ENCODE measurements around the gene MYO9B.

Gene MYO9B

DNA sequence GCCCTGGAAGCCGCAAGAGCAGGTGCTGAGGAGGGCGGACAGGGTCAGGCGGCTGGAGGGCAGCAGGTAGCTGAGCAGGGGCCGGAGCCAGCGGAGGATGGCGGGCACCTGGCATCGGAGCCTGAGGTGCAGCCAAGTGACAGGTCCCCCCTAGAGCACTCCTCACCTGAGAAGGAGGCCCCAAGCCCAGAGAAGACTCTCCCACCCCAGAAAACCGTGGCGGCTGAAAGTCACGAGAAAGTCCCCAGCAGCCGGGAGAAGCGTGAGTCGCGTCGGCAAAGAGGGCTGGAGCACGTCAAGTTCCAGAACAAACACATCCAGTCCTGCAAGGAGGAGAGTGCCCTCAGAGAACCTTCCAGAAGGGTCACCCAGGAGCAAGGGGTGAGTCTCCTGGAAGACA, 119.0 kb downstream of the MYO9B start:
- DNase-seq: no peak

DNA sequence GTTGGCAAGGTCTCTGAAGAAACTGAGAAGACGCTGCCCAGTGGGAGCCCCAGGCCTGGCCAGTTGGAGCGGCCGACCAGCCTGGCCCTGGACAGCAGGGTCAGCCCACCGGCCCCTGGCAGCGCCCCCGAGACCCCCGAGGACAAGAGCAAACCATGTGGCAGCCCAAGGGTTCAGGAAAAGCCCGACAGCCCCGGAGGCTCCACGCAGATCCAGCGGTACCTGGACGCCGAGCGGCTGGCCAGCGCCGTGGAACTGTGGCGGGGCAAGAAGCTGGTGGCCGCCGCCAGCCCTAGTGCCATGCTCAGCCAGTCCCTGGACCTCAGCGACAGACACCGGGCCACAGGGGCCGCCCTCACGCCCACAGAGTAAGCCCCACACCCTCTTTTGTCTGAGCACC, 119.5 kb downstream of the MYO9B start:
- no peak for DNase-seq

DNA sequence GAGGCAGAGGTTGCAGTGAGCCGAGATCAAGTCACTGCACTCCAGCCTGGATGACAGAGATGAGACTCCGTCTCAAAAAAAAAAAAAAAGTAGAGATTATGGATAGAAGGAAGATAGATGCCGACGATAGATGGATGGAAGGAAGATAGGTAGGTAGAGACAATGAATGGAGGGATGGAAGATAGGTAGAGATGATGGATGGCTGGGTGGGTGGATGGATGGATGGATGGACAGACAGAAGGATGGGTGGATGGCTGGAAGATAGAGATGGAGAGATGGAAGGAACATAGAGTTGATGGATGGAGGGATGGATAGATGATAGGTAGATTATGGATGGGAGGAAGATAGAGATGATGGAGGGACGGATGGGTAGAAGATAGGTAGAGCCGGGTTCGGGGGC, 121.0 kb downstream of the MYO9B start:
- no peak for DNase-seq

DNA sequence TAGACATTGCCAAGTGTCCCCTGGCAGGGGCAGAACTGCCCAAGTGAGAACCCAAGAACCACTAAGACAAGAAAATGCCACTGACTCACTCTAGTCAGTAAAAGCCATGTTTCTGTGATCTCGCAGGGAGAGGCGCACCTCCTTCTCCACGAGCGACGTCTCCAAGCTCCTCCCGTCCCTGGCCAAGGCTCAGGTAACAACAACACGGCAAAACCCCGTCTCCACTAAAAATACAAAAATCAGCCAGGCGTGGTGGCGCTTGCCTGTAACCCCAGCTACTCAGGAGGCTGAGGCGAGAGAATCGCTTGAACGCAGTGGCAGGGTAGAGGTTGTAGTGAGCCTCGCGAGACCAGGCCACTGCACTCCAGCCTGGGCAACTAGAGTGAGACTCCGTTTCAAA, 122.1 kb downstream of the MYO9B start:
- DNase-seq: no peak

- DNase-seq: no peak
Measured at GRCh38 chr19:17200408-17201079, 125.0 kb downstream of the MYO9B start.

DNA sequence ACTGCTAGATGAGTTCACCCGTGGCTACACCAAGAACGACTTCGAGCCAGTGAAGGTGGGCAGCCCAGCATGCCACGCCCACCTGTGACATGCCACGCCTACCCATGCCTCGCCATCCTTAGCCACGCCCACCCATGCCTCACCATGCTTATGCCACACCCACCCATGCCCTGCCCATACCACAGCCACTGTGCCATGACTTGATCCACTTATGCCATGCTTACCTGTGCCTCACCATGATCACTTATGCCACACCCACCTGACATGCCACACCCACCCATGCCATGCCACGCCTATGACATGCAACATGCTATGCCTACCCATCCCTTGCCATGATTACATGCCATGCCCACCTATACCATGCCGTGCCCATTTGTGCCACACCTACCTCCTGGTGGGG, 126.7 kb downstream of the MYO9B start:
- DNase-seq: no peak

DNA sequence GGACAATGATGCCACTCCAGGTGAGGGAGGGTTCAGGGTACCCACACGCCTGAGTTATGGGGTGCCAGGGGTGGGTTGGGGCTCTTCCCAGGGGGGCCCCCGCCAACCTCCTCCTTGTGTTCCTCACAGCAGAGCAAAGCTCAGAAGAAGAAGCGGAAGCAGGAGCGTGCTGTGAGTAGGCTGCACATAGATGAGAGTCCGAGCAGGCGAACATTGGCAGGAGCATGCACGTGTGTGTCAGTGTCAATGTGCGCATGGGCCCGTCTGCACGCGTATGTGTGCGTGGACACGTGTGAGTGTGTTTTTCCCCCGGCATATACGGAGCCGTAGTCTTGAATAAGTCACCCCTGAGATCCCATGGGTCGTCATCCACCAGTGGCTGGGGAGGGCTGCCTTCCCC, 127.1 kb downstream of the MYO9B start:
- no peak for DNase-seq

GRCh38 chr19:17205237-17206140, 129.9 kb downstream of the MYO9B start:
- DNase-seq: peak; percentile 48

DNA sequence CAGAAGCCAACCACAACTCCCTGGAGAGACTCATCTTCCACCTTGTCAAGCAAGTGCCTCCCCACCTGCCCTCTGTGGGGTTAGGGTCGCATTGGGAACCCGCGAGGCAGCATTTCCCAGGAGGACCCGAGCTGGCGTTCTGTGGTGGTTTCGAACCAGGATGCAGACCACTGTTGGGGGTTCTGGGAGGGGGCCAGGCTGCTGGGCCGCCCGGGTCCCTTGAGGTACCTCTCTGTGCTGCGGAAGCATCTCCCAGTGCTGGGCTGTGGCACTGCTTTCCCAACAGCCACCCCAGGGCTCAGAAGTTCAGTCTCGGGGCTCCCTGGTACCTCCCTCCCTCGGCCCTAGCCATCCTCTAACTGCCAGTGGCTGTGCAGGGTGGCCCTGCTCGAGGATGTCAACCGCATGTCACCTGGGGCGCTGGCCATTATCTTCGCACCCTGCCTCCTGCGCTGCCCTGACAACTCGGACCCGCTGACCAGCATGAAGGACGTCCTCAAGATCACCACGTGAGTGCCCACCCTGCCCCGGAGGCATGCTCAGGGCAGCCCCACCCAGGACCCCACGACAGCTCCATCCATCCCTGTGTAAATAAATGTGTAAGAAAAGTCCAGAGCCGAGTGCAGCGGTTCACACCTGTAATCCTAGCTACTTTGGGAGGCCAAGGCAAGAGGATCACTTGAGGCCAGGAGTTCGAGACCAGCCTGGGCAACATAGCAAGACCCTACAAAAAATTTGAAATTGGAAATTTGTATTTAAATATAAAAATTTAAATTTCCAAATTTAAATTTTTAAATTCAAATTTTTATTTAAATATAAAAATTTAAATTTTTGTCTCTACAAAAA, 131.4 kb downstream of the MYO9B start:
- DNase-seq: no peak

DNA sequence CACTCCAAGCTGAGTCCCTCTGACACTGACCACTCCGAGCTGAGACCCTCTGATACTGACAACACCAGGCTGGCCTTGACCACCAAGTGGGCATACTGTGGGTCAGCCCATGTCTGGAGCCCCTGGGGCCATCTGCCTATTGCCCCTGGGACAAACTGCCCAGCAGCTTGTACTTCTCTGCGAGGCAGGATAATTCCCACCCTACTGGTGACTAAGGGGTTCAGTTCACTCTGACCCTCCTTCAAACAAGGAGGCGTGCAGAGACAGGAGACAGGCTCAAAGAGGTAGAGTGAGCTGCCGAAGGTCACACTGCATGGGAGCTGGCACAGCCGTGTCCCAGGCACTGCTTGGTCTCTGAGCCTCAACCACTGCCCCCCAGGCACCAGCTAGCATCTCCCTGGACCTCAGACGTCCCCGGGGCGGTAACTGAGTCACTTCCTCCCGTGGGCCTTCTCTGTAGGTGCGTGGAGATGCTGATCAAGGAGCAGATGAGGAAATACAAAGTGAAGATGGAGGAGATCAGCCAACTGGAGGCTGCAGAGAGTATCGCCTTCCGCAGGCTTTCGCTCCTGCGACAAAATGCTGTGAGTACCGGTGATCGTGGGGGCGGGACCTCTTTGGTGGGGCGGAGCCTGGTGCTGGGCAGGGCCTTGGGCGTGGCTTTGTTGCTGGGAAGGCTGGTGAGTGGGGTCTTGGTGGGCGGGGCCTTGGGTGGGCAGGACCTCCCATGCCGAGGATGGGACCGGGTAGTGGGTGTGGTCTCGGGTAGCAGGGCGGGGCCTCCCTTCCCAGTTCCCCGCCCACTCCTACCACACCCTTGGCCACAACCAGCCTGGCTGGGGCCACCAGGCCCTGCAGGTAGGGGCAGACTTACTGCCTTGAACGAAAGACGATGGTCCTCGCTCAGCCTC, 133.8 kb downstream of the MYO9B start:
- DNase-seq: peak; percentile 35

GRCh38 chr19:17210296-17210695, 134.7 kb downstream of the MYO9B start:
- DNase-seq: no peak

DNA sequence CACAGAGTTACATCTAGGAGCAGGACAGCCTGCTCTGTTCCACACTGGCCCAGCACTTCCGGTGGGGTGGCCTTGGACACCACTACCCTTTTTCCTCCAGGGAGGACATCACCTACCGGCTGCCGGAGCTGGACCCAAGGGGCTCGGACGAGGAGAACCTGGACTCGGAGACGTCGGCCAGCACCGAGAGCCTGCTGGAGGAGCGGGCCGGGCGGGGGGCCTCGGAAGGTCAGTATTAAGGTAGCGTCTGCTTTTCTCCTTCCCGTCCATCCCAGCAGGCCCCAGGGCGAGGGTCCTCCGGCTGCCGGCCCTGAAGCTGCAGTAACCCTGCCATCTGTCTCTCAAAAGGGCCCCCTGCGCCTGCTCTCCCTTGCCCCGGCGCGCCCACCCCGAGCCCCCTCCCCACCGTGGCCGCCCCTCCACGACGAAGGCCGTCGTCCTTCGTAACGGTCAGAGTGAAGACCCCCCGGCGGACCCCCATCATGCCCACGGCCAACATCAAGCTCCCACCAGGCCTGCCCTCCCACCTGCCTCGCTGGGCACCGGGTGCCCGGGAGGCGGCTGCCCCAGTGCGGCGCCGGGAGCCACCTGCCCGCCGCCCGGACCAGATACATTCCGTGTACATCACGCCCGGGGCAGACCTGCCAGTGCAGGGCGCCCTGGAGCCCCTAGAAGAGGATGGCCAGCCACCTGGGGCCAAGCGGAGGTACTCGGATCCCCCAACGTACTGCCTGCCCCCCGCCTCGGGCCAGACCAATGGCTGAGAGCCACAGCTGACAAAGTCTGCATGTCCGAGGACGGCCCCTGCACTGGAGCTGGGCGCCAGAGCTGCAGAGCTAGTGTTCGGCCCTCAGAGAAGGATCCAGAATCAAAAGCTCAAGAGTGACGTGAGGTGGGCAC, 136.2 kb downstream of the MYO9B start:
- no peak for DNase-seq

DNA sequence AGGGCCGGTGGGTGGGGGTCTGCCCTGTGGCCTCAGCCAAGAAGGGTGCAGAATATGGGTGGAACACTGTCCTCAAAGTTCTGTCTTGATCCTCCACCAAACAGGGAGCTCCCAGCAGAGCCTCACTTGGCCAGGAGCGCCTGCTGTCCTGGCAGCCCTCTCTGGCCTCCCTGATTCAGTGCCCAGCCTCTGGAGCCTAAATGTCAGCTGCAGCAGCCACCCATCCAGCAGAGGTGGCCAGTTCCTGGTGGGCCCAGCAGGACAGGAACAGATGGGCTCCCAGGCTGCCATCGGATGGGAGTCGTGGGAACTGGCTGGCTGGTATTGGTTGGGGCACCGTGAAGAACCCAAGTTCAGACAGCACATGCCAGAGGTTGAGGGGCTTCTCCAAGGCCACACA, 137.8 kb downstream of the MYO9B start:
- no peak for DNase-seq

DNA sequence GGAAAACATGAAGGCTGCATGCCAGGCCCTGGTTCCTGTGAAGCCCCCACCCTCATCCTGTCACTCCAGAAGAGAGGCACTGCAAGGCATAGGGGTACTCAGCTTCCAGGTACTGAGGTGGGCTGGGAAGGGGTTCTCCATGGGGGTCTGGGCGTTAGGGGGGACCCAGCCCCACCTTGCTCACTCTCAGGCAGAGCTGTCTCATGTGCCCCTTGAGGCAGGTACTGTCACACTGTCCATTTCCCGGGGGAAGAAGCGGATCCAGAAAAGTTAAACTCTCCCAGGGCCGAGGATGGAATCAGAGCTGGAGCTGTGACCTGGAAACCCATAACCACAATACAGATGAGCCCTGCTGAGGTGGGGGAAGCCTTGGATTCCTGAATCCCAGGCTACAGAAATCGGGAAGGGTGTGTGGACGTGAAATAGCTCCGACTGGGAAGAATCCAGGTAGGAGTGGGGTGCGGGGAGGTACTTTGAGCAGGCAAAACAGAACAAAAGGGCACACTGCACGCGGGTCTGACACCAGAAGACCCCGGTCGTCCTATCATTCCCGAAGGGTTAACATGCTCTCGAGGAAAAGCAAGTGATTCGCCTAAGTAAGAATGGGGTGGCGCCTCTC, 139.0 kb downstream of the MYO9B start:
- no peak for DNase-seq

DNA sequence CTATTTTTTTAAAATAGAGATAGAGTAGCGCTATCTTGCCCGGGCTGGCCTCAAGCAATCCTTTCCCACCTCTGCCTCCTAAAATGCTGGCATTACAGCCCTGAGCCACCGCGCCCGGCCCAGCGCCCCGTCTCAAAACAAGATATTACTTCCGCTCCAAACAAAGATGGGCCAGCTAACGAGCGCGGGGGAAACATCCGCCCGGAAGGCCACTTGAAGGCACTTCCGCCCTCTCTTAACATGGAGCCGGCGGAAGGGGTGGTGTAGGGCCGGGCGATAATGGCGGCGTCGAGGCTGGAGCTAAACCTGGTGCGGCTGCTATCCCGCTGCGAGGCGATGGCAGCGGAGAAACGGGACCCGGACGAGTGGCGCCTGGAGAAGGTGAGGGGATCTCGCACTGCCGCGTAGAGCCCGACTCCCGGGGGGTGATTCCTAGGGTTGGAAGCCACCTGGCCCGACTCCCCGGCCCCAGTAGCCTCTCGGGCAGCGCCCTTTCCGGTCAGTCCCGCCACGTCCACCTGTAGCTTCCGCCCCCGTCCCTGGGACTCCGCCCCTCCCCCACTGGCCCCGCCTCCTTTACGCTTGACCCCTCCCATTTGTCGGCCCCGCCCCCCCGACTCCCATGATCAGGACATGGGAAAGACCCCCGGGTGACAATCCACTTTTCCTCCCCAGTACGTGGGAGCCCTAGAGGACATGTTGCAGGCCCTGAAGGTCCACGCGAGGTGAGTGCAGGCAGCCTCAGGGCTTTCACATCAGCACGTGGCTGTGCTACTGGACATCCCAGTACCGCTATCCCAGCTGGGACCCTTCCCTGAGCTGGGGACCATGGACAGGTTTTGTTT, 139.8 kb downstream of the MYO9B start, which contains the start of gene USE1:
Gene USE1, plus strand, starts transcription at position 231 of the 845 bp plus-strand sequence. Its CDS starts 49 bp downstream, at position 280.
- DNase-seq: peak; percentile 92

DNA sequence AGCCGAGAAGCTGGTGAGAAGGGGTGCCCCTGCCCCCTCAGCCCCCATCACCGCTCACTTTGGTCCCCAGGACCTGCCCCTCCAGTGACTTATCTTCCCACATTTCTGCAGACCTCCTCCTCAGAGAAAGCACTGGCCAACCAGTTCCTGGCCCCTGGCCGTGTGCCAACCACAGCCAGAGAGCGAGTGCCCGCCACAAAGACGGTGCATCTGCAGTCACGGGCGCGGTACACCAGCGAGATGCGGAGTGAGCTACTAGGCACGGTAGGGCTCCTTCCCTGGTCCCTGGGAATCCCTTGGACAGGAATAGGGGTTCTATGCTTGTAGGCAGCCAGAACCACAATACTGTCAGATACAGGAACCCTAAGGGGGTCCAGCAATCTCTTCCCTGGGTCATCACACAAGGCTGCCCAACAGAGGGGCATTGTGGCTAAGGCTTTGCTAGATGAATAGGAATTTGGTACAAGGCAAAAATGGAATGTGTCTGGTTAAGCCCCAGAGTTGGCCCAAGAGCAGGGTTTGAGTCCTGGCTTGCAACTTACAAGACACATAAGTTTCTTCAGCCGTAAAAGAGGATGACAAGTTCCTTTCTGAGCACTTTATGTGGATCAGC, 140.6 kb downstream of the MYO9B start:
- DNase-seq: no peak

GRCh38 chr19:17219286-17219685, 143.7 kb downstream of the MYO9B start:
- no peak for DNase-seq

GRCh38 chr19:17220207-17220758, 144.7 kb downstream of the MYO9B start:
- DNase-seq: peak; percentile 53

DNA sequence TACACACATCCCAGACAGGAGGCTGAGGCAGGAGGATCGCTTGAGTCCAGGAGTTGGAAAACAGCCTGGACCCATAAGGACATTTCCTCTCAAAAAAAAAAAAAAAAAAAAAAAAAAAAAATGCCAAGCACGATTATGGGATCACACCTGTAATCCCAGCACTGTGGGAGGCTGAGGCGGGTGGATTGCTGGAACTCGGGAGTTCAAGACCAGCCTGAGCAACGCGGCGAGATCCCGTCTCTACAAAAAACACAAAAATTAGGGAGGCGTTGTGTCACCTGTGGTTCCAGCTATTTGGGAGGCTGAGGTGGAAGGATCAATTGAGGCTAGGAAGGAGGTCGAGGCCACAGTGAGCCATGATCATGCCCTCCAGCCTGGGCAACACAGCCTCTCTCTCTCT, 149.5 kb downstream of the MYO9B start:
- DNase-seq: no peak

All from inflammatory macrophage treated with lipopolysaccharide for 4 hours (primary cell).